GM21737 (cell line): ENCODE measurements around the gene C2orf76.
"Not testable (repeated sequence)": the region's sequence is repeated elsewhere in the genome, so short reads cannot be mapped to it uniquely, and the experiment has no call there.

Experiments
- ATAC-seq: cut with Tn5 transposase; IDR thresholded peaks from one replicate; pipeline ENCODE4 v1.9.1; 2021; ENCODE audit warnings: mild to moderate bottlenecking, moderate library complexity; ENCODE audit not compliant: unreplicated experiment

Gene C2orf76

DNA sequence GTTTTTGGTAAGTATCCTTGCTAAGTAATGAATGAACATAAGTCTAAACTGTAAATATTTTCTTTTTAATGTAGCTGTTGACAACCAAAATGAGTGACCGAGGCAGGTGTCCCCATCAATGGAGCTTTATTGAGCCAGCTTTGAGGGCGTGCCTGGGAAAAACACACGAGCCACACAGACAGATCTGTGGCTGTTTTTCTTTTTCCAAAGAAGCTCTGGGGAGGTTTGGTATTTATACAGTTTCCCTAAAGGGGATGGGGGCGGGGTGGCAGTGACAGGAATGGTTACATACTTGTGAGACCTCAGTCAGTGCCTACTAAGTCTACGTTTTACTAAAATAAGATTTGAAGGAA, 11.3 kb upstream of the C2orf76 start:
- no peak for ATAC-seq

DNA sequence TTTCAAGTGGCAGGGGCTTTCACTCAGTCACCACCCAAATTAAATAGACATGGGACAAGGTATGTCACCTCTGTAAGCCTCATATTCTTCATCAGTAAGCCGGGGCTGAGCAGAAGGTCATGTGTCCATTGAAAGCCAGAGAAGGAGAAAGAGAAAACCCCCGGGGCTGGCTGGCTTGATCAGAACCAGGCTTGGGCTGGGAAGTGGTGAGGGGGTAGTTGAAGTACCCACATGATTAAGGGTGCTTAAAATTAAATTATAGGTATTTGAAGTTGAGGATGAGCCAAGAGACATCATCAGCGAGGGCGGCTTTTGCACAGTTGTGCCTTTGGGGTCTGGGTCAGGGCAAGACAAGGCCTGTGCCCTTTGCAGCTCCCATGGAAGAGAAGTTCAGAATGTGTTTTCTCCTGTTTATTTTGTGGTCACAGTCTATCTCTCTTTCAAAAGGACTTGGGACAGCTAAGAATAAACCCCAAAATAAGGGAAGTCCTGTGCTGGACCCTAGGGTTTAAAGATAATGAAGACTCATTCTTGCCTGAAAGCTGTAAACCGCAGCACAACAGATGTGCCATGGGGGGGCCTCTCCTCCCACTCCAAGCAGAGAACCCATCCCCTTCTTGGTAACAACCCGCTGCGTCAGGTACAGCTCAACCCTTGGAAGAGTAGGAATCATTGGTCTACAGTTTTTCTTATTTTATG, 10.8 kb upstream of the C2orf76 start:
- ATAC-seq = no peak

DNA sequence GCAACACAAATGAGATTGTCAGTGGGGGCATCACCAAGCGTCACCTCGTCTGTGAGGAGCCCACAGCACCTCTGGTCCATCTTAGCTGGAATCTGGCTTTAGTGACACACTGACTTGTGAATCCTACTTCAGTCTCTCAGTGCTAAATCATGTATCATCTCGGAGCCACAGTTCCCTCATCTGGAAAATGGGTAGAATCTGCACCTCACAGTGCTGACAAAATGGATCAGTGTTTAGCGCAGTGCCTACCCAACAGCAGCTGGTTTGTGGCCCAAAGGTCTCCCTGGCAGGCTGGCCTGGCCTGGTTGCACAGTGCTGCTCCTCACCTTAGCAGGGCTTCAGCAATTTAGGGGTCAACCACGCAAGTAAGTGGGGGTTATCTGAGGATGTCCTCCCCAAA, 10.2 kb upstream of the C2orf76 start:
- ATAC-seq = no peak

DNA sequence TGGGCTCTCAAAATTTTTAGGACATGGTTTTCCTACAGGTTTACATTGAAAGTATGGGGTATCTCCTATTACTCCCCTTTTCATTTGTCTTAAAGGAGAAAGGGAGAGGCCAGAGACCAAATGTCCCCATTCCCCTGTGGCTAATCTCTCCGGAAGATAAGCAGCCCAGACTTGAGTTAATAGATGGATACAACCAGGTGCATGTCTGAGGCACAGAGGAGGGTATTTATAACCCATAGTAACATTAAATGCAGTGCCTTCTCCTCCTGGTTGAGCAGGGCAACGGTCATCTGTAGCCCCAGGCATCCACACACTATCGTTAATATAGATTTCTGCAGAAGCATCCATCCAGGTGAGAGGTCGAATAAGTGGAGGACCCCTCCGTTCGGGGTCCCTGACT, 9.8 kb upstream of the C2orf76 start:
- not testable (repeated sequence) for ATAC-seq

DNA sequence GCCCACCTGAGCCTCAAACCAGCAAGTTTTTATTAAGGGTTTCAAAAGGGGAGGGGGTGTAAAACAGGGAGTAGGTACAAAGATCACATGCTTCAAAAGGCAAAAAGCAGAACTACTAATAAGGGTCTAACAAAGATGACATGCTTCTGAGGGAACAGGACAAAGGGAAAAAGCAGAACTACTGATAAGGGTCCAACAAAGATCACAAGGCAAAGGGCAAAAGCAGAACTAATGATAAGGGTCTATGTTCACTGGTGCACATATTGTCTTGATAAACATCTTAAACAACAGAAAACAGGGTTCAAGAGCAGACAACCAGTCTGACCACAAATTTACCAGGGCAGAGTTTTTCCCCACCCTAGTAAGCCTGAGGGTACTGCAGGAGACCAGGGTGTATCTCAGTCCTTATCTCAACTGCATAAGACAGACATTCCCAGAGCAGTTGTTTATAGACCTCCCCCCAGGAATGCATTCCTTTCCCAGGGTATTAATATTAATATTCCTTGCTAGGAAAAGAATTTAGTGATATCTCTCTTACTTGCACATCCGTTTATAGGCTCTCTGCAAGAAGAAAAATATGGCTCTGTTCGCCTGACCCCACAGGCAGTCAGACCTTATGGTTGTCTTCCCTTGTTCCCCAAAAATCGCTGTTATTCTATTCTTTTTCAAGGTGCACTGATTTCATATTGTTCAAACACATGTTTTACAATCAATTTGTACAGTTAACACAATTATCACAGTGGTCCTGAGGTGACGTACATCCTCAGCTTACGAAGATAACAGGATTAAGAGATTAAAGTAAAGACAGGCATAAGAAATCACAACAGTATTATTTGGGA, 7.5 kb upstream of the C2orf76 start:
- ATAC-seq = not testable (repeated sequence)

DNA sequence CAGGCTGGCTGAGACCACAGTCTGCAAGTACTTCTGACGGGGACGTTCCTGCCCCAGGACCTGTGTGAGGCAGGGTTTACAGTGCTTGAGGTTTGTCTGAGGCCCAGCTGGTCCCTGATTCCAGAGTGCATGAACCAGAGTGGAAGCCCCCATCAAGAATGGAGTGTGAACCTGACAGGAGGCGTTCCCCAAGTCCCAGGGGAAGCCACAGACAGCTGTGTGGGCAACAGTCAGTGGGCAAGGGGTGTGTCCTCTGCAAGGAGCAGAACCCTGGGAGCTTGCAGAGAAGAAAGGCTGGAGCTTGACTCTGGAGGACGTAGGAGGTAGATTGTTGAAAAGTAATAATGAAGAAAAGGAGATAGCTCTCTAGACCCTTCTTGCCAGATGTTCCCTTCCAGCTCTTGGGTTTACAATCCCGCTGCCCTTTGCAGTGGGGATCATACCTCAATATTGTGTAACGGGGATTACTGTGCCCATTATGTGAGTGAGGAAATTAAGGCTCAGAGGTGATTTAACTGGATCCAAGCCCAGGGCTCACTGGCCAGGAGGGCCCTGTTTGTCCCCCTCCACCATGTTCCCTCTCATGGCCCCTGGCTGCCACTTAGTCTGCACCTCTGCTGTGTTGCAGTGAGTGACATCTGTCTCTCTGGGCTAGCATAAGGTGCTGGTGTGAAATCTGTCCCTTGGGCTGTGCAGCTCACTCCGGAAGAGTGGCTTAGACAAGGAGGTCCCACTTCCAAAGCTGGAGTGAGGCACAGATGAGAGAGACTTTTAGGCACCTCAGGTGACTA, 6.3 kb upstream of the C2orf76 start:
- no peak for ATAC-seq

DNA sequence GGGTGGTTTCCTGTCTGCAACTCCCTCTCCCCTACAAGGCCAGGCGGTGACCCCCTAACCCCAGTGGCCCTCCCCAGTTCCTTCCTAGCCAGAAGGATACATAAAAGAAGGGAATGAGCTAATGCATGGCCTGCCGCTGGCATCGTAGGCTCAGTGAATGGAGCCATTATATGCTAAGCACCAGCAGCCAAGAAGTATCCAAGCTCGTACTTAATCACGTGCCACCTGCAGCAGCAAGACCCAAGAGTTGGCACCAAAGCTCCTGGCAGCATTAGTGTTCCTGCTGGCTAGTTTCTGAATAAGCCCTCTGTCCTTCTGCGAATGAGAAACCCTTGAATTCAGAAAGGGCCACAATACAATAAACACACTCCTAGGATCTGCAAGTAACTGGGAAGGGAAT, 4.5 kb upstream of the C2orf76 start:
- ATAC-seq = no peak

DNA sequence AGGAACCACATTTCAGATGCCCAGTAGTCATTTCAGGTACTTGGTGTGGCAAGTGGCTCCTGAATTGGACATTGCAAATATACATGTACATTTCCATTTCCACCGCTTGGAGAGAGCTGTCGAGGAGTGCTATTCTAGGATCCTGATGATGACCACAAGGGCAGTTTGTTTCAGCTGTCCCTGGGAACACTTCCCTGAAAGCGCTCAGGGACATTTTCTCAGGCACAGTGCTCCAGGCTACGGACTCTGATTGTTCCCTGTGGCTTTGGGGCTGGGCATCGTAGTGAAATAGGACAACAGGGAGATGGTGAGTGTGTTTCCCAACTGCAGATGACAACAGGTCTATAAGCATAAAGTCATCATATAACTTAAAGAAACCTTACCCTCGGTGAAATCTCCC, 3.2 kb upstream of the C2orf76 start:
- no peak for ATAC-seq

DNA sequence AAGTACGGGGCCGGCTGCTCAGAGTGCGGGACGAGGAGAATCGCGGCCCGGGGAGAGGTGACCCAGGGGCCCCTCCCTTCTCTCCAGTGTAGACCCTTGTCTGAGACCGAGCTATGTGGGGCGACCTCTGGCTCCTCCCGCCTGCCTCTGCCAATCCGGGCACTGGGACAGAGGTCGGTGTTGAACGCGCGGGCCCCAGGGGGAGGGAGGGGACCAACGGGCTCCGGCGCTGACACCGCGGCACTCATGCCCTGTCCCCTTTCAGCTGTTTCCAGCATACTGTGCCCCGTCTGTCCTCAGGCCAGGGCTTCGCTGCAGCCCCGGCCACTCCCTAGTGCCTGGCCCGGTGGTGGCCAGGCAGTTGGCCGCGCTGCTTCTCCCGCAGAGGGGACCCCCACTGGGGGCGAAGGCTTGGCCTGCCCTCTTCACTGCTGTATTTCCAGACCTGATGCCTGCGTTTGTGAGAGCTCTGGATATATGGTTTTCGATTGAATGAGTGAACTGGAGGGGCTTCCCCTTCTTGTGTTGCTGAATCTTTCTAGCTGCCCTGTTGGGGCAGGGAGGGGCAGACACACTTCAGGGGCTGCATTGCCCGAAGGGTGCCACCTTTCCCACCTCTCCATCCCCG, 952 bp upstream of the C2orf76 start:
- ATAC-seq = peak; percentile 24

DNA sequence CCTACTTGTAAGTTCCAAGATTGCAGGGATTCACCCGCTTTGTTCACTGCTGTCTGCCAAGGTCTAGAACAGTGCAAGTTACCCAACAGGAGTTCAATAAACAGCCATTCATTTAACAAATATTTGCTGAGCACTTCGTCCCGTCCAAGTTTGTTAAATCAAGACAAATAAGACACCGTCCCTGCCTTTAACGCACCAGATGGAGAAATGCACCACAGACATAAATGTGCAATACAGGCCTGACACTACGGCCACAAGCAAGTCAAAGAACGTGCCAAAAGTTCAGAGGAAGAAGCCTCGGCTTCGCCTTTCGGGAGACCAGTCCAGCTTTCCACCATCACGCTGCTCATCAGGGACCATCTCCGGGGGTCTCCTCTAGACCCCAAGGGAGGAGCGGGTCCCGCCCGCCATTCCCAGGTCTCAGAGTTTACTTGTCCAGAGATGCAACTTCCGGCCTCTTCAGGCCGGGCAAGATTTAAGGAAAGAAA, 429 bp downstream of the C2orf76 start:
- ATAC-seq = peak; percentile 3

DNA sequence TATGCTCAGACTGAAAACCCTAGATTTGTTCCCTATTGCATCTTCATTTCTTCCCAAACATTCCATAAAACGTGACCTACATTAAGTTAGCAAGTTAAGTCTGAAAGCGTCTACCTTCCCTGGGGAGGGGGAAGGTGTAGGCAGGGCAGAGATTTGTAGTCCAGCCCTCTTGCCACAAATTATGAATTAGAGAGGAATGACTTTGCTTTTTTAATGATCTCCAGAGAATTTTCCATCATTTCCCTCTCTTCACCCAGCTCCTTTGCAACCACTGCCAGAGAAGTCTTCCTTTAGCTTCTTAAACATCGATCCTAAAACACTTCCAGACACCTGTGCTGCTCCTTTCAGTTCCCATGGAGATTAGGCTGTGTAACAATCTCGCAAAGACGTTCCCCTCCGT, 1.2 kb downstream of the C2orf76 start:
- no peak for ATAC-seq

DNA sequence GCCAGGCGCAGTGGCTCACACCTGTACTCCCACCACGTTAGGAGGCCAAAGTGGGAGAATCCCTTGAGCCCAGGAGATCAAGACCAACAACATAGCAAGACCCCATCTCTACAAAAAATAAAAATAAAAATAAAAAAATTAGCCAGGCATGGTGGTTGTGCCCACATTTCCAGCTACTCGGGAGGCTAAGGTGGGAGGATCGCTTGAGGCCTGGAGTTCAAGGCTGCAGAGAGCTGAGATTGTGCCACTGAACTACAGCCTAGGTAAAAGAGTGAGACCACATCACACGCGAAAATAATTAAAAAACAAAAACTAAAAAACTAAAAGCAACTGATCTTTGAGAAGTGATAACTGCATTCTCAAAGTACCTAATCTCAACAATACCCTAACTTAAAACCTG, 1.8 kb downstream of the C2orf76 start:
- ATAC-seq = no peak

DNA sequence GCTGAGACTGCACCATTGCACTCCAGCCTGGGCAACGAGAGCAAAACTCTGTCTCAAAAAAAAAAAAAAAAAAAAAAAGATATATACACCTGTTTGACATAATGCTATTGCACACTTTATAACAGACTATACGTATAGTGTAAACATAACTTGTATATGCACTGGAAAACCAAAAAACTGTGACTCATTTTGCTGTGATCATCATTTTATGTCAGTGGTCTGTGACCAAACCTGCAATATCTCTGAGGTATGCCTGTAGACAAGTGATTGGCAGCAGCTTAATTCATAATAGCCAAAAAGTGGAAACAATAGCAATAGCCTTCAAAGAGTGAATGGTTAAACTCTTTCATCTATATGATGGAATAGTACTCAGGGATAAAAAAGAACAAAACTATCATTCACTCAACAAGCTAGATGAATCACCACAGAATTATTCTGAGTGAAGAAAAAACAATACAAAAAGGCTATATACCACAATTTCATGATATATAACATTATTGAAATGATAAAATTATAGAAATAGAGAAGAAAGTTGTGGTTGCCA, 6.1 kb downstream of the C2orf76 start:
- ATAC-seq = no peak

DNA sequence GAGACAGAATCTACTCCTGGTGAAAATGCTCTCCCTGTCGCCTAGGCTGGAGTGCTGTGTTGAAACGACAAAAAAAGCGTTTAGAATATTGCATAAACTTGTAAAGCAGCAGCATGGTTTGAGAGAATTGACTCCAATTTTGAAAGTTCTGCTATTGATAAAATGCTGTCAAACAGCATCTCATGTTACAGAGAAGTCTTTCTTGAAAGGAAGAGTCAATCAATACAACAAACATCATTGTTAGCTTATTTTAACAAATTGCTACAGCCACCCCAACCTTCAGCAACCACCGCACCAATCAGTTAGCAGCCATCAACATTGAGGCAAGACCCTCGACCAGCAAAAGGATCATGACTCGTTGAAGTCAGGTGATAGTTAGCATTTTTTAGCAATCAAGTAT, 6.9 kb downstream of the C2orf76 start:
- no peak for ATAC-seq

DNA sequence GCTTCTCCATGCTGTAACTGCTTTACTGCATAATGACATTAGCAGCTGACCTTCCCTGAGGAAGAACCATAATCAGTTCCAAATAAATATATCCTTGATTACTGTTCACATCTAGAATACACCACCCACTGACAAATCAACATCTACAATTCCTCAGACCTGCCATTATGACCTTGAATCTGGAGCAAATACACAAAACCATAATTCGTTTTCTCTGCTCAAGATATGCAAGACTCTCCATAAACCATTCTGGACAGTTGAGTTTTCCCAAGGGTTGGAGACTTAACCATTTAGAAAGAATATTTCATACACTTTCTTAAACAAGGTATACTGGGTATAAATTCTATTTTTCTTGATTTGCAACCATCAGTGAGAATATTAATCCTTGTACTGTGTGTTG, 11.8 kb downstream of the C2orf76 start:
- ATAC-seq = no peak

DNA sequence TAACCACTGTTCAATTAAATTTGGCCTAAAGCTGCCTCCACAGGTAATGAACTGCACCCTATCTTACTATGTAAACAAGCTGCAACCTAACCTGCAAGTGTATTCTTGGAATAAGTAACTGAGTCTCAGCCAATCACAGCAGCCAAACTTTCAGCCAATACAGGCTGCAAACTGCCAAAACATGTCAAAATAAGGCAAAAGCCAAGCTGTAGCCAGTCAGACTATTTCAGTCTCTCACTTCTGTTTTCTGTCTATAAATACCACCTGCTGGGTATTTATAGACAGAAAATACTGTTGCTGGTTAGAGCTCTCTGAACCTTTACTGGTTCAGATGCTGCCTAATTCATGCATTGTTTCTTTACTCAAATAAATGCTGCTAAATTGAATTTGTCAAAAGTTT, 14.3 kb downstream of the C2orf76 start:
- ATAC-seq = peak; percentile 91

DNA sequence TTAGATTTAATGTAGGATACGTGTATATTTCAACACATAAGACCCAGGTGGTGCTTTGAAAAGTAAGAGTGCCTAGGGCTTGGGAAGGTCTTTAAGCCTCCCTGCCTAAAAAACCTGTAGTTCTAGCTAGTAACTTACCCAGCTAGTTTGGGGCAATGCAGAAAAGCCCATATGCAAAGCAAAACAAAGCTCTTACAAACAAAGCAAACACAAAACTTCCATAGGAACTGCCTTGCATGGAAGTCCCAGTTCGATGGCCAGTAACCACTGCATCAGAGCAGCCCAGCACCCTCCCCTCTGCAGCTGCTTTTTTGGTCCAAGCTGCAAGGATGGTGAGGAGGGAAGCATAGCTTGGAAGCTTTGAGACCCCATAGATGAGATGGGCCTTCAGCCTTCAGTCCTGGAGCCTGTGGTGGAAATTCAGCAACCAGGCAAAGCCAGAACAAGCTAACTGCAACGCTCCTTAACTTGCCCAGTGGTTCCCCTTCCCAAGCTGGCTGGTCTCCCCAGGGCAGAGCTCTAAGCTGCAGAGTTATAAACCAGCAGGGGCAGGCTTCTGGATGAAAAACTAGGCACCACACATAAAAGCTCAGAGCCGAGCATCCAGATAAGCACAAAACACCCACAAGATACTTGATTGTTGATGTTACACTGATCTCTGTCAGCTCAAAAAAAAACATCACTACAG, 16.2 kb downstream of the C2orf76 start:
- no peak for ATAC-seq

DNA sequence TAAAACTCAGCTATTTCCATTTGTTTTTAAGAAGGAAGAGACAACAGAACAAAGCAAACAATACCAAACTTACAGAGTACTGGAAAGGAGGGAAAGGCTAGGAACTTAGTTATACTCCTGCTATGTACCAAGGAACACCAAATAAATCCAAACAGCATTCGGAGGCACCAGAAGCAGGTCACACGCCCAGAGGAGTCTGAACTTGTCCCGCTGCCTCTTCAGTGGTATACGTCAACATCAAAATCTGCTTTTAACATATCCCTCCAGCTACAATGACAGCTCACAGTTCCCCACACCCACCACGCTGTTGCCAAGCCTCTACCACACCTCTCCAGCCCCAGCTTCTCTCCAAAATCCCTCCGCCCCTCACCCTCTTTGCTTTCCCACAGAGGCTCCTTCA, 17.3 kb downstream of the C2orf76 start:
- no peak for ATAC-seq

DNA sequence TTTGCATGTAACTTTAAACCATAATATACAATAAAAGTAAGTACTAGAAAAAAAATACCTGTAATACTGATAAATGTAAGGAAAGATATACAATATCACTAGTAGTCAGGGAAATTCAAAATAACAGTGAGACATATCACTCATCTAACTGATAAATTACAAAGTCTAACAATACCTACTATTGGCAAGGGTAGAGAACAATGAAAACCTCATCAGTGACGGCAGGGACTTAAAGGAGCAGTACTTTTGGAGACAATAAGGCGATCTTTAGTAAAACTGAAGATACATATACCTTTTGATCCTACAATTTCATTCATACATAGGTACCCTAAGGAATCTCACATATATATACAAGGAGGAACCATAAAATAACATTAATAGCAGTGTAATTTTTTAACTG, 24.9 kb downstream of the C2orf76 start:
- no peak for ATAC-seq

DNA sequence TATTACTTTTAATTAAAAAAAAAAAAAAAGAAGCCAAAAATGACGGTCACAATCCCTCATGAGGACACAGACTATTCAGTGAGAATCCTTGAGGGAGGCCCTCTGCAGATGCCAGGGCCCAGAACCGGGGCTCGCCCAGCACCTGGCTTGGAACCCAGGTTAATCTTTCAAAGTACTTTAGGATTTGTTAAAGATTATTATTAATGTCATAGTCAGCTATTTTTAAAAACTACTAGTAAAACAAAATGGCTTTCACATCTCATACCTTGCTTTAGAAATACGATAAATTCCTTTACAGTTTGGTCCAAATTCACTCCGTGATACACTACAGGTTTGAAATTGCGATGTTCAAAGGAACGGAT, 27.1 kb downstream of the C2orf76 start:
- no peak for ATAC-seq
